Psoas muscle (tissue), 8 donors: ENCODE measurements around the gene FBXL22. TPM values are rescaled to one million over a fixed set of nuclear protein-coding genes. Genes with fewer than 3 reads are reported as not detected.

ENCODE experiments used
- ATAC-seq, 4 donors: fragments of 200-7000 bp; cut with Tn5 transposase; one replicate each; pipeline ENCODE4 v1.9.1; 2020; ENCODE audit warnings: moderate library complexity in 3 of 4, mild to moderate bottlenecking in 2 of 4
- DNase-seq, 2 donors: peaks; one replicate each; pipeline ENCODE4 v3.0.0-alpha.2; 2020
- H3K27ac ChIP-seq: fragments of 200-600 bp; one replicate; pipeline ENCODE4 v1.8.0; 2022
- H3K27me3 ChIP-seq, 3 donors: fragments of 200-600 bp in 1 of 3; one replicate each; pipeline versions ENCODE4 v1.6.1 to v1.8.0; 2013 to 2022; ENCODE audit warnings: low read length in 2 of 3, mild to moderate bottlenecking in 2 of 3, moderate library complexity in 1 of 3; ENCODE audit not compliant: insufficient read depth in 3 of 3
- H3K36me3 ChIP-seq, 2 donors: fragments of 200-600 bp in 1 of 2; one replicate each; pipeline versions ENCODE4 v1.6.1 to v1.8.0; 2013 to 2022; ENCODE audit warnings: low read depth in 1 of 2, mild to moderate bottlenecking in 1 of 2, moderate library complexity in 1 of 2; ENCODE audit not compliant: insufficient read depth in 1 of 2
- H3K4me1 ChIP-seq: fragments of 200-600 bp; one replicate; pipeline ENCODE4 v1.8.0; 2022
- H3K4me3 ChIP-seq: fragments of 200-600 bp; one replicate; pipeline ENCODE4 v1.8.0; 2022; ENCODE audit warnings: mild to moderate bottlenecking
- H3K9me3 ChIP-seq: fragments of 200-600 bp; one replicate; pipeline ENCODE4 v1.8.0; 2022
- WGBS, 3 donors: extraction: QIAGEN DNeasy Blood & Tissue Kit; methylation state at CpG; one replicate each; pipeline versions ENCODE4 v1.1.6 to v1.1.7; 2013; 5-methylcytosine and 5-hydroxymethylcytosine counted together
- intact Hi-C, 2 donors: fragments of 100-400 bp; cut with DNase I; formaldehyde crosslinking; loops; one replicate each; pipeline versions ENCODE4 v1.11.0 to v1.14.2; 2022
- polyA plus RNA-seq, 3 donors: library from polyadenylated mRNA; stranded (reverse); fragments of 200-250 nt; gene quantifications; one replicate each; pipeline ENCODE4 v1.2.3, GENCODE V29; 2013
- total RNA-seq, 4 donors: library from RNA; stranded (reverse); fragmentation: NEBNext Ultra II Directional in 2 of 4; extraction: Animal tissue kit (Norgen Biotek cat#: 25700) in 2 of 4; gene quantifications; one replicate each; pipeline versions ENCODE4 v1.2.1 to v1.2.4, GENCODE V29; 2021 to 2023
- TF ChIP-seq, protein P1 (sequence below): fragments of 200-600 bp; IDR thresholded peaks from one replicate; pipeline ENCODE4 v1.8.0; 2022; ENCODE audit warnings: antibody characterized with exemption
- donor health status: healthy with polysubstance abuse.
- donor health status: DM: no; HTN: no; CAD: no; lungs with moderate emphysema.
- donor health status: Bipolar disorder and iron deficiency.
- donor health status: healthy.
- donor health status: DM: yes; HTN: yes; CAD: no.
- donor health status: DM: no; HTN: no; CAD: no.
- donor health status: DM: no; HTN: no; CAD: no.
- donor health status: DM: yes; HTN: yes; CAD: no.

Gene FBXL22
- total and polyA plus RNA-seq, 7 donors: 0.17 to 6.6 (median 0.37) TPM

- Histone ChIP-seq H3K36me3 (peaks cover 18 to 98% of the 10 kb centered on the region in 2 donors), H3K27me3 (no peaks in the 10 kb centered on the region), H3K4me3 (no peak overlapping the region), H3K9me3 (no peaks in the 10 kb centered on the region), H3K4me1 (no peaks in the 10 kb centered on the region), H3K27ac (no peak overlapping the region)
- ATAC-seq (no peak), DNase-seq (no peak)
- TF ChIP-seq, protein P1, sequence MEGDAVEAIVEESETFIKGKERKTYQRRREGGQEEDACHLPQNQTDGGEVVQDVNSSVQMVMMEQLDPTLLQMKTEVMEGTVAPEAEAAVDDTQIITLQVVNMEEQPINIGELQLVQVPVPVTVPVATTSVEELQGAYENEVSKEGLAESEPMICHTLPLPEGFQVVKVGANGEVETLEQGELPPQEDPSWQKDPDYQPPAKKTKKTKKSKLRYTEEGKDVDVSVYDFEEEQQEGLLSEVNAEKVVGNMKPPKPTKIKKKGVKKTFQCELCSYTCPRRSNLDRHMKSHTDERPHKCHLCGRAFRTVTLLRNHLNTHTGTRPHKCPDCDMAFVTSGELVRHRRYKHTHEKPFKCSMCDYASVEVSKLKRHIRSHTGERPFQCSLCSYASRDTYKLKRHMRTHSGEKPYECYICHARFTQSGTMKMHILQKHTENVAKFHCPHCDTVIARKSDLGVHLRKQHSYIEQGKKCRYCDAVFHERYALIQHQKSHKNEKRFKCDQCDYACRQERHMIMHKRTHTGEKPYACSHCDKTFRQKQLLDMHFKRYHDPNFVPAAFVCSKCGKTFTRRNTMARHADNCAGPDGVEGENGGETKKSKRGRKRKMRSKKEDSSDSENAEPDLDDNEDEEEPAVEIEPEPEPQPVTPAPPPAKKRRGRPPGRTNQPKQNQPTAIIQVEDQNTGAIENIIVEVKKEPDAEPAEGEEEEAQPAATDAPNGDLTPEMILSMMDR: no peak
- intact Hi-C loops: no loop called here
- 72 to 91% (median 80%) methylated on average over 2 of the region's 2 CpGs for WGBS, 3 donors
Observed at GRCh38 chr15:63633312-63633711, 36.1 kb downstream of the FBXL22 start.

GRCh38 chr15:63634154-63634553 lies 37.0 kb downstream of the FBXL22 start:
- TF ChIP-seq, protein P1: no peak
- DNase-seq (no peak), ATAC-seq (no peak)
- Histone ChIP-seq H3K27me3 (no peaks in the 10 kb centered on the region), H3K4me3 (no peak overlapping the region), H3K9me3 (no peaks in the 10 kb centered on the region), H3K4me1 (no peaks in the 10 kb centered on the region), H3K36me3 (peaks cover 21 to 98% of the 10 kb centered on the region in 2 donors), H3K27ac (no peak overlapping the region)
- 73 to 95% (median 87%) methylated on average over 1 of the region's 1 CpG for WGBS, 3 donors
- intact Hi-C loops: no loop called here

- no peaks in the 10 kb centered on the region for H3K9me3 ChIP-seq
- WGBS, 3 donors: 97 to 98% (median 97%) methylated on average over 9 of the region's 9 CpGs
- intact Hi-C loops: no loop called here
- H3K4me3 ChIP-seq: no peak overlapping the region
- no peaks in the 10 kb centered on the region for H3K4me1 ChIP-seq
- no peaks in the 10 kb centered on the region for H3K27me3 ChIP-seq
- no peak for ATAC-seq
- H3K36me3 ChIP-seq: peaks cover 19 to 98% of the 10 kb centered on the region in 2 donors
- TF ChIP-seq, protein P1: no peak
- no peak for DNase-seq
- H3K27ac ChIP-seq: no peak overlapping the region
Observed at GRCh38 chr15:63636518-63637061, 39.4 kb downstream of the FBXL22 start.

- ATAC-seq (no peak), DNase-seq (no peak)
- Histone ChIP-seq H3K9me3 (no peaks in the 10 kb centered on the region), H3K27me3 (no peaks in the 10 kb centered on the region), H3K36me3 (peaks cover 8 to 98% of the 10 kb centered on the region in 2 donors), H3K4me3 (no peak overlapping the region), H3K4me1 (no peaks in the 10 kb centered on the region), H3K27ac (no peak overlapping the region)
- 88 to 96% (median 95%) methylated on average over 1 of the region's 1 CpG for WGBS, 3 donors
- TF ChIP-seq, protein P1: no peak
- intact Hi-C loops: no loop called here
Observed at GRCh38 chr15:63638839-63639238, 41.7 kb downstream of the FBXL22 start.

DNA sequence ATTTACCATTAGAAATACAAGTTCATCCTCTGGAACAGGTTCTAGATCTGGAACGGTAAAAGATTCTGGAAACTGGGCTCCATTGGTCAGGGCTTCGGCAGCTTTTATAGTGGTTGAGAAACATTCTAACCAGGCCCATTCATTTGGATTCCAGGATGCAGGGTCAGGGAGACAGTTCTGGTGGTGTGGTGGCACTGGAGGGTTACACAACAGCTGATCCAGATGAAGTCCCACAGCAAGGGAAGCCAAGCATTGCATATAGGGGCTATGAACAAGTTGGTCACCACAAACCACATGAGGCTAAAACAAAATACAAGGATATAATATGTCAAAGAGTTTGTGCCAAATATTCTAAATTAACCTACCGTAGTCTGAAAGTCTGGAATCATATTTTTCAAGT lies 43.0 kb downstream of the FBXL22 start:
- TF ChIP-seq, protein P1: no peak
- ATAC-seq: peak in 1 of 4 donors; percentile 32
- DNase-seq: no peak
- H3K27ac ChIP-seq: no peak overlapping the region
- no peaks in the 10 kb centered on the region for H3K9me3 ChIP-seq
- H3K27me3 ChIP-seq: no peaks in the 10 kb centered on the region
- no peaks in the 10 kb centered on the region for H3K4me1 ChIP-seq
- peaks cover 8 to 100% of the 10 kb centered on the region in 2 donors for H3K36me3 ChIP-seq
- WGBS, 3 donors: 84 to 93% (median 86%) methylated on average over 3 of the region's 3 CpGs
- intact Hi-C loops: loop anchor here (5.0 kb wide), 2 partner anchors 47 to 52 kb away; no protein-coding TSS in a partner anchor
- H3K4me3 ChIP-seq: no peak overlapping the region
